ENCODE measurements around the gene NPY2R.

NPY2R gene, protein sequence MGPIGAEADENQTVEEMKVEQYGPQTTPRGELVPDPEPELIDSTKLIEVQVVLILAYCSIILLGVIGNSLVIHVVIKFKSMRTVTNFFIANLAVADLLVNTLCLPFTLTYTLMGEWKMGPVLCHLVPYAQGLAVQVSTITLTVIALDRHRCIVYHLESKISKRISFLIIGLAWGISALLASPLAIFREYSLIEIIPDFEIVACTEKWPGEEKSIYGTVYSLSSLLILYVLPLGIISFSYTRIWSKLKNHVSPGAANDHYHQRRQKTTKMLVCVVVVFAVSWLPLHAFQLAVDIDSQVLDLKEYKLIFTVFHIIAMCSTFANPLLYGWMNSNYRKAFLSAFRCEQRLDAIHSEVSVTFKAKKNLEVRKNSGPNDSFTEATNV

GRCh38 chr4:155208258-155209054 lies at the start of gene NPY2R:
Gene NPY2R (plus strand): TSS chr4:155208636. CDS start chr4:155213940, 5,304 bp downstream.
- DNase-seq, result no peak

DNA sequence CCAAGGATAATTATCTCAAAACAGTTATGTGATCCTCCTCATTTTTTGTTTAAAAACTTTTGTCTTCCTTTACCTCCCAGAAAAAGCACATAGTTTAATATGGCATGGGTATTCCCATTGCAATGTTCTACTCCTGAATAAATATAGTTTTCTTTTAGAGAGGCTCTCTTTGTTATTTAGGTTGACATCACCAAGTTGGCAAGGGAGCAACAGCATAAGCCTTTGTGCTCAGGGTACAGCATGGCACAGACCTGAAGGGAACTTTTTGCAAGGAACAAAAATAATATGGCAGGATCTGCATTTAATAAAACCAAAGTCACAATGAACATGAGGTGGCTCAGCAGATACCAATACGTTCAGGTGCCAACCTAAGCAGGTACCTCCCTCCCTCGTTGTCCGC lies 47.1 kb upstream of the NPY2R start:
- no peak for DNase-seq

DNA sequence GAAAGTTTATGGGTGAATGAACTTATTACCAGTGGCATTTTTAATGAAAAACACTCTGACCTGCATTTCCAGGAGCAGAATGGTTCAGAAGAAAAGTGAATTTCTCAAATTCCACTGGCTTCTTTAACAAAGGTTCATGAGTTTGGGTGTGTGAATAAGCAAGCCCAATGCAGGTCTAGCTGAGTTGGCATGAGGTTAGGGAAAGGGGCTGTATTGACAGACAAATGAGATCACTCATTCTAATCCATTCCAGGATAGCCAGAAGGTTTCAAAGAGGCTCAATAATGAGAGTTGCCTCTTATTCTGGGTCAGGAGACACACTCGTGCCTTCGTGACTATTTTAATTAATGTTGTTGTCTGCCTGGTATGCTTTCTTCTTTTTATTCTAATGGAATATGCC lies 43.7 kb upstream of the NPY2R start:
- DNase-seq, result no peak

GRCh38 chr4:155170569-155170968 lies 37.9 kb upstream of the NPY2R start:
- DNase-seq, result no peak

GRCh38 chr4:155173371-155173770 lies 35.1 kb upstream of the NPY2R start:
- DNase-seq, result no peak

GRCh38 chr4:155174668-155175067 lies 33.8 kb upstream of the NPY2R start:
- no peak for DNase-seq

GRCh38 chr4:155179216-155179615 lies 29.2 kb upstream of the NPY2R start:
- DNase-seq, result no peak

DNA sequence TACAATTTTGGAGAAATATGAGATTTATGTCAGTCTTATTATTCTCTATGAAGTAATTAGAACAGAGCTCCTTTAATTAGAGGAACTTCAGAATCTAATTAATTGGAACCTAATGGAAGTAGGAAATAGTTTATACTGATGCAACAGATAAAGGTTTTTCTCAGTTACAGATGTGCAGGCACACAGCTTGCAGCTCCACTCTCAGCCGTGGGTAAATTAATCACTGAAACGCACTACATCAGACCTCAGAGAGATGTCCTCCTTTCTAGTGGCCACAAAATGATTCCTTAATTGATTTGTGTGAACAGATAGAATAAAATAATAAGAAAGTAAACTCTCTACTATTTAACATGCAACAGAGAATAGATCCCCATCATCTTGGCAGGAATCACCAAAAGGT lies 21.5 kb upstream of the NPY2R start:
- DNase-seq, result no peak

GRCh38 chr4:155187989-155188388 lies 20.4 kb upstream of the NPY2R start:
- no peak for DNase-seq

DNA sequence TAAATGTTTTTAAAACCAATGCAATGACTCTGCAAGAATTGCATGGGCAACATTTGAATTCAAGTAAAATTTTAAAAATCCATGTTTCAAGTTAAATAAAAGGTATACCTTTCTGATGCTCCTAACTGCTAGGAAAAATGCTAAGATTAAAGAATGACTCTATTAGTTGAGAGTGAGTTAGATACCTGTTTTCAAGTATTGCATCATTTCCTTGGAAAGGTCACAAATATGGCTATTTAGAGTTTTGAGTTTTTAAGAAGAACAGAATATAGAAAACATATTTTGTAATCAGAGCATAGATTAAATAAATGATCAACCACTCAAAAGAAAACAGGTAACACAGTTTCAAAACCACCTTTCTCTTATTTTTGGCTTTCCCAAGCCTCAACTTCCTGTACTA lies 18.3 kb upstream of the NPY2R start:
- no peak for DNase-seq

DNA sequence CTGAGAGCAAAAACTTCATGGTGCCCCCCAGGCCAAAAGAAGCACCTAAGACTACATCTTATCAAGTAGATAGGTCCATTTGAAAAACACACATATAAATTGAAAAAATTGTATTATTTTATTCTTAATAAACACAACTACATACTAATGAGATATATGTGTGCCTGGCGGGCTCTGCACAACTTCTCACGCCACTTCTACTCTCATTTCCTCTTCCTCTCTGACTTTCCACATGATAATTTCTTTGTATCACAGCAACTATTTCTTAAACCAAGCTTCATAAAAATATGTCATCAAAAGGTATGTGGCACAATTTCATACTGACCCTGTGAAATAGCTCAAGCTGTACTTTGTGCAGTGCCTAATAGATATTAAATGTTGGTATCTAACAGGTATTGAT lies 10.7 kb upstream of the NPY2R start:
- no peak for DNase-seq

DNA sequence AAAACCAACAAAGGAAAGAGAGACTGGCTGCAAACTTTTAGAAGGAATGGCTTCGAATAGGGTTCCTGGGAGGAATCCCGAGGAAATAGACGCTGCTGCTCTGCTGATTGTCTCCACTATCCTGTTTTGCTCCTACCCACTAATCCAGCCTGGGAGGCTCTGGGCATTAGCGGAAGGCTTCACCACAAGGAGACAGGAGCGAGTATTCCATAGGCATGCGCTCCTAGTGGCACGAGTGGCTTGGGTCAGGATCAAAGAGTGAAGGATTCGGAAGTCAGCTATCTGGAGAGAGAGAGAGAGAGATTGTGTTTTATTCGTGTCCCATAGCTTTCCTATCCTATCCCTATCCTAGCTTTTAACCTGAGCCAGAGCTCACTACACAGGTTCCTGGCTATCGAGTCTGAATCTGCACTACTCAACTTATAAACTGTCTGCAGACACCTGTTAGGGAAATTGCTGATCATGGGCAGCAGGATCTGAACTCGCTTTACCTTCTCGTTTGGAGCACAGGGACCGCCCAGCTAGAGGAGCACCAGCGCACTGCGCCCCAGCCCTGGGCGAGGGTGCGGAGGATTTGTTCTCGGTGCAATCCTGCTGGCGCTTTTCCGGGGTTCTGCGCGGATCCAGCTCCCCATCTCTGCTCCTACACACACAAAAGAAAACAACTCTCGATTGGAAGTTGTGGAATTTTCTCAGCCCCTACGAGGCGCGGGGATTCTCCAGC lies 740 bp upstream of the NPY2R start:
- DNase-seq, result no peak

DNA sequence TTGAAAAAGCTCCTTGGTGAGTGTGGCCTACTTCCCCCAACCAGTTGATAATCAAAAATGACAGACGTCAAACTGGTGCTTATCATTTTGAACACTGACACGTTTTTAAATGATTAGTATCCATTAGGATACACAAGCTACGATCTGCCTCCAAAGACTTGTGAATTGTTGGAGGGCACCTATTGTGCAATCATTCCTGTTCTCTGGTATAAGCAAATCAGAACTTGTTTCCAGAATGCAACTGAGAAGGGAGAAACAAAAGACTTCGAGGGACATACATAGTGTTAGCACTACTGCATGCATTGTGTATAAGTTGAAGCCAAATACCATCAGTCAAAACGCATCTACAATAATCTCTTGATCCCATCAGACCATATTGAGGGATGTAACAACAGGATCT lies 11.6 kb downstream of the NPY2R start:
- no peak for DNase-seq

DNA sequence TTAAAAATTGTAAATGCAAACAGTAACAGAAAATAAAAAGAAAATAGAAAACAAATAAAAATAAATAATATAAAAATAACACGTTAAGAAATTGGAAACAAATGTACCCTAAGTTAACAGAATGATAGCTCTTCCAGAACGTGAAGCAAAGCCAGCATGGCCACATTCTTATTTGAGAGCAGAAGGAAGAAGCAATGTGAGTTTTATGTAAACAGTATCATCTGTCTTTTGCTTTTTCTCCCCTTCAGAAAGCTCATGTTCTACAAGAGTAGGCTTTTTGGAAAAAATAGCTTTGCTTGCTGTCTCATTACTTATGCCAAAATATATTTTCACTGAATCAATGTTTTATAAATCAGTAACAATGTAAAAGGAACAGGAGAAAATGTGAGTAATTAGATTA lies 18.7 kb downstream of the NPY2R start:
- no peak for DNase-seq

DNA sequence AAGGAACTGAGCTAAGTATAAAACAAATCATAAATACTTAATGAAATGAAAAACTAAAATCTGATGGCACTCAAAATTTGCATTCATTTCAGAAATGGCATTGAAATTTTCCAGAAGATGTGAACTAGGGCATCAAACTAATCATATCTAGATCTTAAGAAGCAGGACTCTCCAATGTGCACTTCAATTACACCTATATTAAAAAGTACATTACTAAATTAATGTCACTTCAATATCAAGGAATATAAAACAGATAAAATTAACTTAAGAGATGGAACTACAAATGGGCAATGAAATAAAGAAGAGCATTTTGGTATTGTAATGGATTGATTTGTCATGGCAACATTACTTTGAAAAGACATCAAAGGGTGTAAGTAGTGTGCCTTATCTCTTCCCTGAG lies 20.3 kb downstream of the NPY2R start:
- DNase-seq, result no peak

- no peak for DNase-seq
Observed at GRCh38 chr4:155232432-155232831, 24.0 kb downstream of the NPY2R start.

DNA sequence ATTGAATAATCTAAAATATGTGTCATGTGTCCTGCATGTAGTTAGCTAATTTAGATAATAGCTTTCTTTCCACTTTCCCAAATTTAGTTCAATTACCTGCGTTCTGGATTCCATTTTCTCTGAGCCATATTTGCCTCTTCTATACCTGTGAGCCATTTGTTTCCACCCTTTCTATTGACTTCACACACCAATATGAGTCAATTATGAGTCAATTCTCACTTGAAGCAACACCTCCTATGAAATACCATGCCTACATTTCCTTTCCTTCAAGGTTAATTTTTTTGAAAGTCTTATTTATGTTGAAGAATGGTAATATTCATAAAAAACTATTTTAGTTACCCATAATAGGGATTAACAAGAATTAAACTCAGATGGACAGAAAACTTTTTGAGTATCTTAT lies 25.8 kb downstream of the NPY2R start:
- DNase-seq, result no peak

DNA sequence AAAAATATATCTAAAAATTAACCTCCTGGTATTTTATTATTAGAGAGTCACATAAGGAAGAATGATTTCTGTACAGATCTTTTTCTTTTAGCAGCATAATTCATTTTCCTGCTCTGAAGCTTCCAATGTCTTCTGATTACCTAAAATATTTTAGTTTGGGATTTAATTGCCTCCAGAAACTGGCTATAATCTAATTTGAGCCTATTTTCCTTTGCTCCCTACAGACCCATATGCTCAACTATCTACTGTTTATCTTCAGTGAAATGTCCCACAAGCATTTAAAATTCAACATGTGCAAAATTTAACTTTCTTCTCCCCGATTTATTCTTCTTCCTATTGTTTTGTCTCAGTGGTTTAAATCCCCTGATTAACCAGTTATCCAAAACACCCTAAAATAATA lies 29.1 kb downstream of the NPY2R start:
- DNase-seq, result no peak

- DNase-seq, result no peak
Observed at GRCh38 chr4:155241225-155241624, 32.8 kb downstream of the NPY2R start.

DNA sequence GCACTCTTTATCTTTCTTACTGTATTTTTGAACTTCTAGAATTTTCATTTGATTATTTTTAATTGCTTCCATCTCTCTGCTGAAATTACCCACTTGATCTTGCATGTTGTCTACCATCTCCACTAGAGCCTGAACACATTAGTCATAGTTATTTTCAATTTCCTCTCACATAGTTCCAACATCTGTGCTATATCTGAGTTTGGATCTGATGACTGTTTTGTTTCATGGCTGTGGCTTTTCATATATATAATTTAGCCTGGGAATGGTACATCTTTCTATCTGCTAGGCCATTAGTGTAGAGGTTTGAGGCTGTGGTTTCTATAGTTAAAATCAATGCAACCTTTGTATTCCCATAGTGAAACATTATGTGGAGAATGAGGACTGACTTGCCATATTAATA lies 33.2 kb downstream of the NPY2R start:
- DNase-seq, result no peak

DNA sequence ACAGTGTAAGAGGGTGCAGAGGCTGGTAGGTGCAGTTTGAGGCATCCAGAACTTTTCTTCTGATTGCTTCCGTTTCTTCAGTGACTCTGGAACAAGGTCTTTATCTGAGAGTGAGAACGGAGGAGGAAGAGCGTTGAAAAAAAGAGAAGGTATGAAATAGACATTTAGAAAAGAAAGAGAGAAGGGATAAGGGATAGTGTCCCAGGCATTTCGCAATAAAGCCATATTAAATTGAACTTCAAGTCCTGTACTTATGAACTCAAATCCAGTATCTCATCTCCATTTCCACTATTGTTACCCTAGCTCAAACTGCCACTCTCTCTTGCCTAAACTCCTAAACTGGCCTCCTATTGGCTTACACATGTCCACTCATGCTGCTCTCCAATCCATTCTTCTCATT lies 36.7 kb downstream of the NPY2R start:
- DNase-seq, result no peak

DNA sequence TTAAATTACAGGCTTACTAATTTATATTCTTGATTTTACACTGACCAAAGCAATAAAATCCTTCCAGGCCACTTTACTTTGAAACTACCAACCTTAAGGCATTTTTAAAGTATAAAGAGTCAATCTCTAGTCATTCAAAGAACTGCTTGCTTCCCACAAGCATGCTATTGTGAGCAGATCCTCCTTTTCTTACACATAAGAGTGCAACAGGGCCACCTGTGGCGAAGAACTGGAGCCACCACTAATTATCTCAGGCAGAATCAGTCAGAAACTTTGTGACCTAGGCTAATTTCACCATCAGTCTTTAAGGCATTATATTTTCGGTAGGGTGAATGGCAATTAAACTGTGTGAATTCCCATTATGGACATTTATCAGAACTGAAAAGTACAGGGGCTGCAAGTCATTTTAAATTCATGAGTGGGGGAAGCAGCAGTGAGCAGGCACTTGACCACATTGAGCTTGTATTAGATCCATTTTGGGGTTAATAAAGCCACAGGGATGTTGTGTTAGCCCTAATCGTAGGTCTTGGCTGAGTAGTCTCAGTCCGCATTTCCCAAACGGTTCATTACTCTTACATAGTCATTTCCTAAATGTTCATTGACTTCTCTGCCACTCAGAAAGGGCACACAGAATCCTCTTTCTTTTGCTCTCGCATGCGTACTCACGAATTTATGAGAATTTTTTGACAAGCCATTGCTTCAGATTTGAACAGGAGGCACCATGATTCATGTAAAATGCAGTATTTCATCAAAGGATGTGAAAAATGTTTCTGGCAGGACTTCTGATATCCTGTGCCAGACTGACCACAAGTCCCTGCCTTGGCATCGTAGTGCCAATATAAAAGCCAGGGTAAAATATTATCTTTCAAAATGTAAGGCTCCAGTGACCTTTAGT lies 39.8 kb downstream of the NPY2R start:
- no peak for DNase-seq
